ENCODE data around the gene FAF2.

GRCh38 chr5:176542596-176543427, 94.6 kb downstream of the FAF2 start:
- TF ChIP-seq, protein P1, sequence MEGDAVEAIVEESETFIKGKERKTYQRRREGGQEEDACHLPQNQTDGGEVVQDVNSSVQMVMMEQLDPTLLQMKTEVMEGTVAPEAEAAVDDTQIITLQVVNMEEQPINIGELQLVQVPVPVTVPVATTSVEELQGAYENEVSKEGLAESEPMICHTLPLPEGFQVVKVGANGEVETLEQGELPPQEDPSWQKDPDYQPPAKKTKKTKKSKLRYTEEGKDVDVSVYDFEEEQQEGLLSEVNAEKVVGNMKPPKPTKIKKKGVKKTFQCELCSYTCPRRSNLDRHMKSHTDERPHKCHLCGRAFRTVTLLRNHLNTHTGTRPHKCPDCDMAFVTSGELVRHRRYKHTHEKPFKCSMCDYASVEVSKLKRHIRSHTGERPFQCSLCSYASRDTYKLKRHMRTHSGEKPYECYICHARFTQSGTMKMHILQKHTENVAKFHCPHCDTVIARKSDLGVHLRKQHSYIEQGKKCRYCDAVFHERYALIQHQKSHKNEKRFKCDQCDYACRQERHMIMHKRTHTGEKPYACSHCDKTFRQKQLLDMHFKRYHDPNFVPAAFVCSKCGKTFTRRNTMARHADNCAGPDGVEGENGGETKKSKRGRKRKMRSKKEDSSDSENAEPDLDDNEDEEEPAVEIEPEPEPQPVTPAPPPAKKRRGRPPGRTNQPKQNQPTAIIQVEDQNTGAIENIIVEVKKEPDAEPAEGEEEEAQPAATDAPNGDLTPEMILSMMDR (IDR thresholded peaks at IDR 0.05; ENCODE audit: low read depth, low read length) = peak; percentile 5
- no peak for TF ChIP-seq POLR2A (IDR thresholded peaks at IDR 0.05; ENCODE audit: extremely low read depth, insufficient read length)
- TF ChIP-seq MAX (IDR thresholded peaks at IDR 0.05; ENCODE audit: low read depth, low read length) = no peak; the same call in 1 of the 2 replicates
